CD4-positive, alpha-beta T cell treated with Interleukin-17A for 1 hour (primary cell): ENCODE results near the gene BSDC1.

ENCODE experiments used
- DNase-seq: peaks from one replicate; pipeline ENCODE4 v3.0.0-alpha.2; 2020

Gene BSDC1

DNA sequence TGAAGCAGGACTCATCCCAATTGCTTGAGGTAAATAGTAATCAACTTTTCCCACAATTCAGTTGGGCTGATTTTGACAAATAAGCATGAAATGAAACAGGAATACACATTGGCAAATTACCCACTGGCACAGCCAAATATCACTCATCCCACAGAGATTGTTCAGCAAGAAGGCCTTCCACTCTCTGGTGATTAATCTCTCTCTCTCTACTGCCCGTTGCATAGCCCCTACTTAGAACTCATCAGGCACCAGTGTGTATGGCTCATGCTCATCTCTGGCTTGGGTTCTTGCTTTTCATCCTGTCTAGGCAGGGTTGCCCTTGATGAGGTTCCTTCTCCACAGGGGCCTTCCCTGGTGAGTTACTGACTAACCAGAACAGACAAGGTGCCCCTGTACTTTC lies 1.1 kb downstream of the BSDC1 start:
- DNase-seq = peak; percentile 15

DNA sequence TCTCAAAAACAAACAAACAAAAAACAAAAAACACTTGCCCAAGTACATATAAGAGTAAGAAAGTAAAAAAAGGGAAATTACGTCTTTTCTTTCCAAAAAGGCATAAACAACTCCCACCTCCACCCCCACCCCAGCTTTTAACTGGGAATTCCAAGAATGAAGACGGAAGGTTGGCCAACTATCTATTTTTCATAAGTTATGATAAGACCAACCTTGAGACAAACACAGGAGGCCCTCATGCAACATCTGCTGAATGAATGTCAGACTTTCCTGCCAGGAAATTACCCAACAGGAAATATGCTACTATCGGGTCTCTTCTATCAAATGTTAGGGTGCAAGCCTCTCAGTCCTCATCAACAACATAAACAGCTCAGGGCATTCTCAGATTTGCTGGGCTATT lies 1.9 kb downstream of the BSDC1 start:
- no peak for DNase-seq

DNA sequence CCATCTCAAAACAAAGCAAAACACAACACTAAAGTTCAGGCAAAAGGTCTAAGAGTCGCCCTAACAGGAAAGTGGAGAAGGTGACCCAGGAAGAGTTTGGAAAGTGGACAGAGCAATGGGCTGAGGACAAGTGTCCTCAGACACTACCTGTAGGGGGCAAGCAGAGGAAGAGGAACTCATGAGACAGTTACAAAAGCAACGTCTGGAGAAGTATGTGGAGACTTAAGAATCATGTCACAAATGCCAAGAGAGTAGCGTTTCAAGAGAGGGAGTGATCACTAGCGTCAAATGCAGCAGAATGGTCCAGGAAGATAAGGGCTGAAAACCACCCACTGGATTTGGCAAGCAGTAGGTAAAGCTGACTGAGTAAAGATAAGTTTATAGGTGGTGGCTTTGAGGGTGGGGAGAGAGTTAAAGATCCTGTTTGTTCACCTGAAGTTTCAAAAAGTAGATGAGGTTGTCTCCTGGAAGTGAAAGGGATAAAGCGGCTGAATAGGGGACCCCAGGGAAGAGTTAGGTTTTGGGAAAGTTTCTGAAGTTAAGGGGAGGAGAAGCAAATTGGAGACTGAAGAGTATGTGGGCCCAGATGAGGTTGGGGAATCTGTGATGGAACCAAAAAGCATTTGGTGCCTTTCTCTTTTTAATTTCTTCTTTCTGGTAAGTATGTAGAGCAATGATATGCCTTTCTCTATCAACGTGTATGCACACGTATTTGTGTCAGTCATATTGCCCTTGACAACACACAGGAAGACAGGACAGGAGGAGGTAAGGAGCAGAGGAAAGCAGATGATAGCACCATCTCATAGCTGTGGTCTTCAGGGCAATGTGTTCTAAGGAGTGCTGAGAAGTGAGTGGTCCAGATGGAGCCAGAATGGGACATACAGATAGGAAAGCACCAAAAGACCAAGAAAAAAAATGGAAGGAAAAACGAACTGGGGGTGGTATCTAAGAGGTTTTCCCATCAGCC lies 3.1 kb downstream of the BSDC1 start:
- no peak for DNase-seq

DNA sequence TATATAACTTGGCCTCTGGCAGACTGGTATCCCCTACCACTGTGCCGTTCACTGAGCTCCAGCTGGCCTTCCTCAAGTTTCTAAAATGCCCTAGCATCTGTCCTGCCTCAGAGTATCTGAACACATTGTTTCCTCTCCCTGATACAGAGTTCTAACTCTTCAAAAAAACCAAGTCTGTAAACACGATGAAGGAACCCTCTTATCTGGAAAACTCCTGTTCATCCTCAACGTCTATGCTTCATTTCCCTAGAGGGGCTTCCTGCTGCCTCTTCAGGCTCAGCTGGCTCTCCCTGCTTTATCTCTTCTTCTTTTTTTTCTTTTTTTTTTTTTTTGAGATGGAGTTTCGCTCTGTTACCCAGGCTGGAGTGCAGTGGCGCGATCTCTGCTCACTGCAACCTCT lies 5.6 kb downstream of the BSDC1 start:
- no peak for DNase-seq

DNA sequence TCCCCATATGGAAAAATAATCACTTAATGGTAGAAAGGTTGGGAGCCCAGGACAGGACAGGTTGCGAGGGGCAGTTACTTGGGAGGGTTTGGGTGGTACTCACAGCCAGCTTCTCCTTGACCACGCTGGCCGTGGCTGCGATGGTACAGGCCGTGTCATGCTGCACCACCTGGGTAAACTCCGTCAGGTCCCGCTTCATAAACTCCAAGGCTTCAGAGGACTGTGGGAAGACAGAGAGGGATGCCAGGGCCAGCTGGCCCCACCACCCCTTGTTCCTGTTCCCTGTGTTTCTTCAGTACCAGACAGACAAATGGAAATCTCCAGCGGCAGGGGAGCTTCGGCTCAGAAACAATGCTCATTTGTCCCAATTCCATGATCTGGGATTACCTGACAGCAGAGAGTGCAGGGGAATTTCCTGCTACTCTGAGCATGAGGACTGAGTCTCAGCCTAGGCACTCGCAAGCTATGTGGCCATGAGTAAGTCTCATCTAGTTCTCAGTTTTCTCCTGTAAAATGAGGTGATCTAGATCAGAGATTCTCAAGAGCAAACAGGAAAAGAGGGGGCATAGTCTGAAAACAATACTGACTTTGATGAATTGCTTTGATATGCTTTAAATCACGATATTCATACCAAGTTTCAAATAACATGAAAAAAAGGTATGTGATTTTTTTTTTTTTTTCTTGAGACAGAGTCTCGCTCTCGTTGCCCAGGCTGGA lies 7.4 kb downstream of the BSDC1 start:
- DNase-seq = no peak

DNA sequence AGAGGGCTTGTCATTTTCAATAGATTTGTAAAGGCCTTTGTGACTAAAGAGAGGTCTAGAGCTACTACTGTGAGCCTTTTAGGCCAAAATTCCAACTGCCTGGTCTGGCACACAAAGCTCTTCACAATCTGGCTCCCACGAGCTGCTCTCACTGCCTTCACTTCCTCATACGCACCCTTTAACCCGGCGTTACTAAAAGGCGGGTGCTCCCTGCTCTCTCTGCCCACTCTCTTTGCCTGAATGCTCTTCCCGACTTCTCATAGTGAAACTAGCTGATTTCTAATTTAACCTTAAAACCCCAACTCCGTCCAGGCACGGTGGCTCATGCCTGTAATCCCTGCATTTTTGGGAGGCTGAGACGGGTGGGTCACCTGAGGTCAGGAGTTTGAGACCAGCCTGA lies 14.2 kb downstream of the BSDC1 start:
- no peak for DNase-seq

DNA sequence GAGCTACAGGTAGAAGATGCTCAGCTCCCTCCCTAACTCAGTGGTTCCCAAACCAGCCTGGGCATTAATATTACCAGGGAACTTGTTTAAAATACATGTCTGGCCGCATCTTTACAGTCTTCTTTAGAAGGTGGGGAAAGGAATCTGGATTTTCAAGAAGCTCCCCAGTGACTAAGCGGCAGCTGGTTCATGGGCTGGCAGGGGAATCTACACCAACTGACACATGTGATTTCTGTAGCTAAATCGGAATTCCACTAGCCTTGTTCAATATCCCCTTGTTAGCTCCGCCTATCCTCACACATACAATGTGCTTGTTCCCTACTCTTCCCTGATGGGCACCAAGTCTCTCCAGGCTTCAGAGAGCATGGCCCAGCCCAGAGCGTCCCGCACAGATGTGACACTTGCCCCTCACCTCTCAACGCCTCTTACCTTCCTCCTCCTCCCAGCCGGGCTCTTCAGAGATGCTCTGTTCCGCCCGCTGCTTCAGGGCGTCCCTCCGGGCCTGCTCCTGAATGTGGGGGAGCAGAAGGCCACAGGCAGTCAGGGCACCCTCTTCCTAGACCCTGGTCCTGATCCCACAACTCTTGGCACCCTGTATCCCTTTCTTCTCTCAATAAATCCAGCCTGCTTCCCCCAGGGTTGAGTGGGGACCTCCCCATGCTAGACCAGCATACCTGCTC lies 16.6 kb downstream of the BSDC1 start:
- no peak for DNase-seq

DNA sequence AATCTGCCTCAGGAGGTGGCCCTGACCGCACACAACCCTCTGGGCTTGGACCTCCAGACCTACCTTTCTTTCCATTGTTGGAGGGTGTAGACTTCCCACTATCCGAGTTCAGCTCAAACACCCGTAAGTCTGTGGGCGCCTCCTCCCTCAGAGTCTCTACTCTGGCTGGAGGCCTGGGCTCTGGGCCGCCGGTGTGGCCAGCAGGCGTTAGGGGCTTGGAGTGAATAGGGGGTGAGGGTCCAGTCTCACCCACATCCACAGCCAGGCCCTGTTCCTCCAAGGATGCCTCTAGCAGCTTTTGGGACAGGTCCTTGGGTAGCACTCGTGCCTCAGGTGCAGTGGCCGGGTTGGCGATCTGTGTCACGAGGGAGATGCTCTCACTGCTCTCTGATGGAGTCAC lies 18.0 kb downstream of the BSDC1 start:
- DNase-seq = no peak

DNA sequence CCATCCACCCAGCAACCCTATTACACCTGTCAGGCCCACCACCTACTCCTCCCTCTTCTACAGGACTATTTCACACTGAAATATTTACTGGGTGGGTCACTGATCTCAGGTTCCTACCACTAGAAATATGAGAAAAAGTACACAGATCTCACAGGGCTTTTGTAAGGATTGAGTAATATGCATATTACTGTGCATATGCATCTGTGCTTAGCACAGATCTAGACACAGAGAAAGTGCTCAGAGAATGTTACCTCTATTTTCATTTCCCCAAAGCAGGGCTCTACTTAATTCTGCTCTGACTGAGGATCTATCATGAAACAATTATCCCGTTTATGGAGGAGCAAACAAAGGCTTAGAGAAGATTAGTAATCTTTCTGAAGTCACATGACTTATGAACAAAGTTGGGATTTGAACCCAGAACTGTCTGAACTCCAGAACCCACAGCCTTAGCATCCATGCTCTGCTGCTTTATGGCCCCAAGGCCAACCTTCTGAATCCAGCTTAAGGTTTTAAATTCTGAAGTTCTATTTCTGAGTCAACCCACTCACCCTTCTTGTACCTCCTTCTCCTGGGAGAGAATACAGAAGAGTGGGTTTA lies 20.1 kb downstream of the BSDC1 start:
- no peak for DNase-seq

DNA sequence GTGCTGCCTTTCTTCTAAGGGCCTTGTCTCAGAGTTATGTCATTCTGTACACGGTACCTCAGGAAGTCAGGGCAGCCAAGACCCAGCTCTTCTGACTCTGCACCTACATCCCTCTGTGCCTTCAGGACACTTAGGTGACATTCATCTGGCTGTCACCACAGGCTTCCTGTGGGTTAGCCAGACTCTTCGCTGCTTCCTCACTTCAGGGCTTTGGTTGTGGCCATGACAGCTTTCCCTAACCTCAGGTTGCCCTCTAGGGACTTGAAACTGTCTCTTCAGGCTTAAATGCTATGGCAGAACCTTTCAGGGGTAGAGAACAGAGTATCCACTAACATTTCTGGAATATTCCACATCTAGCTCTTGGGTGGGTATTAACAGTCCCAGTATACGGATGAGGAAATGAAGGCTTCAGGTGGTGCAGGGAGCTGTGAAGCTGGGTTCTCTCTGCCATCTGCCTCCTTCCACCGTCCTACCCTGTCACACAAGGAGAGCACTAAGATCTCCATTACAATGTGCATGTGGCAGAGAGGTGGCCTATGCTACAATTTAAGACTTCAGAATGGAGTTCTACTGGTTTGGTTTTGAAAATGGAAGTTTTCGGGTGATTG lies 22.0 kb downstream of the BSDC1 start:
- DNase-seq = peak; percentile 83

DNA sequence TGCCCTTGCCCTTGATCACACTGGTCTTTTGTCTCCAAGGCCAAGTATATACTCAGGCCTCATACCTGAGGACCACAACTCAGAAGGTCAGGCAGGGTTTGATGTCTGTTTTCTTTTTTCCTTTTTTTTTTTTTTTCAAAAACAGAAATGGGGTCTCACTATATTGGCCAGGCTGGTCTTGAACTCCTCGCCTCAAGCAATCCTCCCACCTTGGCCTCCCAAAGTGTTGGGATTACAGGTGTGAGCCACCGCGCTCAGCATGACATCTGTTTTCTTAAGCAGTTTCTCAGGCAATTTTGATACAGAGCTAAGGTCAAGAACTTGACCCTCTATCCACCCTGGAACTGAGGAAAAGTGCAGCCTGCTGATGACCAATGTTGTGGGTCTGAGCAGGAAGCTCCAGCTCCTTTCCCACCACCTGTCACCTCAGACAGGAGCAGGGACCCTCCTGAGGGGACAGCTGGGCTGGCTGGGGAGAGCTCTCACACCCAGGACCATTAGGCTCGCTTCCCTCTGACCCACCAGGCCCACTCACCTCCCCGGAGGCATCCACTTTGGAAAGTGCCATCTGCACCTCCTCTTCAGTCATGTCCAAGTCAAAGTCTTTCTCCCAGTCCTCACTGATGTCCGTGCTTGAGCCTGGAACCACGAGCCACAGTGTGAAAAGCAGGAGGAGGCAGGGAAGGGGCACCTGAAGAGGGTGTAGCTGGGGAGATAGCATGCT lies 26.2 kb downstream of the BSDC1 start:
- no peak for DNase-seq

DNA sequence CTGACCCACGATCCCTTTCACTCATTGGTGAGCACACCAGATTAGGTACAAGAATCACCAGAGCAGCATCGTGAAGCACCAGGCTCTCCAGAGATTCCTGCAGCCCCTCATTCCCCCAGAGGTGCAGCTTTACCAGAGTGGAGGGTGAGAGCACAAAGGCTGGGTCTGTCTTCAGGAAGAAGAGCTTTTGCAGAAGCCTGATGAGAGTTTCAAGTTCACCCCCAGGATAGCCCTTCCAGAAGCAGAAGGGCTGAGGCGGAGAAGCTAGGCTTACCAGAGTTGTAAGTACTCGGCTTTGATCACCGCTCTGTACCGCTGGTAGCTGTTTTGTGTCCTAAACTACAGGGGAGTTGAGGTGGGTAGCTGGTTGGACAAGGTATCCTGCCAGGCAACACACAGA lies 28.8 kb downstream of the BSDC1 start:
- DNase-seq = no peak

DNA sequence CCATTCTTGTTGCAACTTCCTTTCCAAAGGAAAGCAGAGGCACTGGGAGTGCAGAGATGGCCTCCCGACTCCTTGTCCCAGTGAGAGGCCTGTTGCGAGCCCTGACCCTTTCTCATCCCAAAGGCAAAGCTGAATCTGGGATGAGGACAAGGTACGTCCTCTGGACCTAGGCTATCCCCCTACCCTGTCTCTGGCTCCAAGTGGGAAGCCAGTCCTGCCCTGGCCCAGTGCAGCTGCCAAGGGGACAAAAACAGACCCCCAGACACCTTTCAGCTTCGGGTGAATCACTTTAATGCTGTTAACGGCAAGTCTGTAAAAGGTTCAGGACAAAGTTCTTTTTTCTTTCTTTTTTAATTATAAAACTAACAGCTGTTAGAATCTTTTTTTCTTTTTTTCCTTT lies 29.4 kb downstream of the BSDC1 start:
- no peak for DNase-seq

DNA sequence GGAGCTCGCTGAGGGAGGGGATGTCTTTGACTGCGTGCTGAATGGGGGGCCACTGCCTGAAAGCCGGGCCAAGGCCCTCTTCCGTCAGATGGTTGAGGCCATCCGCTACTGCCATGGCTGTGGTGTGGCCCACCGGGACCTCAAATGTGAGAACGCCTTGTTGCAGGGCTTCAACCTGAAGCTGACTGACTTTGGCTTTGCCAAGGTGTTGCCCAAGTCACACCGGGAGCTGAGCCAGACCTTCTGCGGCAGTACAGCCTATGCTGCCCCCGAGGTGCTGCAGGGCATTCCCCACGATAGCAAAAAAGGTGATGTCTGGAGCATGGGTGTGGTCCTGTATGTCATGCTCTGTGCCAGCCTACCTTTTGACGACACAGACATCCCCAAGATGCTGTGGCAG lies 30.5 kb downstream of the BSDC1 start:
- no peak for DNase-seq

DNA sequence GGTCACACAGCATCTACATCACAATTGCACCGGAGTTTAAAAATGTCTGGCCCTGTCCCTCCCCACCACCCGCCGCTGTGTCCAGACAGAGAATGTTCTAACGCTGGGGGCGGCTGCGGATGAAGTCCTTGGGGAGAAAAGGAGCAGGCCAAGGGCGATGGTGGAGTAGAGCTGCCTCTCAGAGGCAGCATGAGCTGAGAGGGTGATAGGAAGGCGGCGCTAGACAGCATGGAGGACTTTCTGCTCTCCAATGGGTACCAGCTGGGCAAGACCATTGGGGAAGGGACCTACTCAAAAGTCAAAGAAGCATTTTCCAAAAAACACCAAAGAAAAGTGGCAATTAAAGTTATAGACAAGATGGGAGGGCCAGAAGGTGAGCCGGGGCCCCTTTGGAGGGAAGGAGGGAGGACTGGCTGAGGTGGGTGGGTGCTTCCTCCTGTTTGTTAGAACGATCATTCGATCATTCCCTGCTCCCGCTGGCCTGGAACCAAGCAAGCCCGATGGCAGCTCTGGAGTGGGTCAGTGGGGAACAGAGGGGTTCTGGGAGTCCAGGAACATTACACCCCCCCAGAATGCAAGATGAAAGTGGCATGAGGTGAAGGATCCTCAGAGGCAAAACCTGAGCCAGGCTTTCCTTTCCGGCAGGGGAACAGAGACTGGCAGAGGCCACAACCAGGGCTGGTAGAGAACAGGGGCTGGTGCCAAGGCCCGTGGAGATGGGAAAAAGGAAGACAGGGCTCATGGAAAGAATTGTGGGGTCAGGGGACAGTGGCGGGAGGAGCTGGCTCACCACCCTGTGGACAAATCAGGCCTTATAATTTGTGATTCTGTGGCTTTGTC lies 31.5 kb downstream of the BSDC1 start, which contains the start of the genes FAM229A and TSSK3:
Gene FAM229A, minus strand, starts transcription at position 12 of the 840 bp plus-strand sequence. CDS start 394 bp downstream, outside the sequence.
Gene TSSK3, plus strand, starts transcription at position 66 of the 840 bp plus-strand sequence. Its CDS starts 163 bp downstream, at position 229.
- DNase-seq = no peak

DNA sequence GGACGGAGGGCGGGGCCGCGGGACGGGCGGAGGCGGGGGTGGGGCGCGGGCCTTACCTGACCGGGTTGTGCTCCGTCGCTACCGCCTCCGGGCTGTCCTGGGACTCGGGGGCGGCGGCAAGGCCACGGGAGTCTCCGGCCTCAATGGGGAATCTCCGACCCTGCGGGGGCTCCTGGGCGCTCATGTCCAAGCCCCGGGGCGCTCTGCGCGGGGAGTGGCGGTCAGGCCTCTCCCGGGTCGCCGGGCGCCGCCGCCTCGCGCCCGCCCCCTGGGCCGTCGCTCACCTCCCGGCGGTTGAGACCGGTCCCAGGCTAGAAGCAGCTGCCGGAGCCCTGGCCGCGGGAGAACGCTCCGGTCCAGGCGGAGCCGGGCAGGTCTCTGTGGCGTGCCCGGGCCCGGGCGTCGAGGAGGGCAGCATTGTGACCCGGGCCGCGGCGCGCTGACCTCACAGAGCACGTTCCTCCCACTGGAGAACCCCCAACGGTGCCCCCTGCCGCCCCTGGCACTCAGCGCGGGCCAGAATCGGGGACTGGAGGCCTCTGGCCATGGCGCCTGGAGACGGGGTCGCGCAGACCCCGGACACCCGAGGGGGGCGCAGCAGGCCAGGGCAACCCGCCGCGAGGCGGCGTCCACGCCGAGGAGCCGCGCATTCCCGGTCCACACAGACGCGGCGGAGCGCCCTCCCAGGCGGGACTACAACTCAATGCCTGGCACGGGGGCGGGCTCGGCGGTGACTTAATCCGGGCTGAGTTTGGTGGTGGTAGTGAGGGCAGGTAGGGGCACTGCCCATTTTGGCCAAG lies 32.4 kb downstream of the BSDC1 start:
- peak; percentile 15 for DNase-seq

DNA sequence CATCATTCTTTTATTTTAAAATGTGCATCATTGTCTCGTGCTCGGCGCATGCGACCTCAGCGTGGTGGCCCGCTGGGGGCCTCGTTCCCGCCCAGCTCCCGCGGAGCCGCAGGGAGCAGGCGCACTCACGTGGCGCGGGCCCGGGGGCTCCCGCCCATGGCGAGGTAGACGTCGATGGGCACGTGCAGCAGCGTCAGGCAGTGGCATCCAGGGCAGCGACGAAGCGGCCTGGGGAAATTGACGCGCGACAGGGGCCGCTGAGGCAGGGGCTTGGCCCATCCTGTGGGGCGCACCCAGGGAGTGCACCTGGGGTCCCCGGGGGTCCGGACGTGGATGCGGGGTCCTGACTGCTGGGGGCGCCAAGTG lies 33.0 kb downstream of the BSDC1 start:
- DNase-seq = no peak

DNA sequence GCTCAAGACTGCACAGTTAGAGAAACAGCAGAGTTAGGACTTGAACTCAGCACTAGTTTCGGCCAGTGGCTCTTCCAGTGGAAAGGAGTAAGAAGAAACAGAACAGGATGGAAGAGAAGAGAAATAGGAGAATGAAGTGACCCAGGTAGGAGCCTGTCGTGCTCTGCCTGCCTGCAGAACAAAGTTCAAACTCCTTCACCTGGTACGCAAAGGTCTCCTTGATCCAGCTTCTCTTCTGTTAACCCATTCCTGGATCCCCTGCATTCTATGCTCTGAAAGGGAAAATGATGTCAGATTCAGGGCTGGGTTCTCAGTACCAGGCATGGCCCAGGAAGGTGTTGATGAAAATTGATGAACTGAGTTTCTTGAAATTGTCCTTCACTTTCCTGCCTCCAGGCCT lies 35.8 kb downstream of the BSDC1 start:
- no peak for DNase-seq

DNA sequence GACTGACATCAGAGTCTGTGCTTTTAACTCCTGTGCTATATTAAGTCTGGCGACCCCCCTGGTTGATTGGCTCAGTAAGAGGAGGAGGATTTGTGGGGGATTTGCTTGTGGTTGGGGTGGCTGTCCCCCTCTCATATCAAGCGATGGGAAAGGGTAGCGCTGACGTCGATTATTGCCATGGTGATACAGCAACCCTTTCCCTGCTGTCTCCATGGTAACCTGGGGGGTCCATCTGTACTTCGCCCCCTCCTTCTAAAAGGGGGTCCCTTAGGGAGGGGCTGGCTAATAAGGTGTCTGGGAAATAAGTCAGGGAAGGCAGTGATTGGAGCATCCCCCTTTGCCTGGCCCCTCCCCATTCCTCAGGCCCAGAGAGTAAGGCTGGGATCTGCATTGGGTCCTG lies 36.6 kb downstream of the BSDC1 start:
- DNase-seq = no peak

DNA sequence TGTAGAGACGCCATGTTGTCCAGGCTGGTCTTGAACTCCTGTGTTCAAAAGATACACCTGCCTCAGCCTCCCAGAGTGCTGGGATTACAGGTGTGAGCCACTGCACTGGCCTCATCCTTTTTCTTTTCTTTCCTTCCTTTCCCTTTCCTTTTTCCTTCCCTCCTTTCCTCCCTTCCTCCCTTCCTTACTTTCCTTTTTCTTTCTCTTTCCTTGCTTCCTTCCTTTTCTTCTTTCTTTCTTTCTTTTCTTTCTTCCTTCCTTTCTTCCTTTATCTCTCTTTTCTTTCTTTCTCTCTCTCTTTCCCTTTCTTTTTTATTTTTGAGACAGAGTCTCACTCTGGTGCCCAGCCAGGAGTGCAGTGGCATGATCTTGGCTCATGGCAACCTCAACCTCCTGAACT lies 37.8 kb downstream of the BSDC1 start:
- DNase-seq = no peak
